ENCODE results near the gene RBAK.

RBAK gene

GRCh38 chr7:5093948-5094347 is 48.3 kb downstream of the RBAK start:
- no peak overlapping the region for H2AK5ac ChIP-seq (ENCODE audit: low read length)
- H4K91ac ChIP-seq (ENCODE audit: low read depth, low read length): no peak overlapping the region
- H3K79me1 ChIP-seq (ENCODE audit: low read length): no peaks in the 10 kb centered on the region
- H3K27me3 ChIP-seq (ENCODE audit: insufficient read depth, low read length): no peaks in the 10 kb centered on the region
- H3K27ac ChIP-seq (ENCODE audit: low read depth, low read length): no peak overlapping the region
- H2BK12ac ChIP-seq (ENCODE audit: low read length): no peak overlapping the region
- H3K4me1 ChIP-seq (ENCODE audit: control insufficient read depth in 1 of 2, insufficient read depth in 2 of 2, low read length in 2 of 2): peaks cover 0 to 2% of the 10 kb centered on the region in 2 experiments
- H3K9me3 ChIP-seq (ENCODE audit: insufficient read depth, low read depth, low read length): peaks cover 16% of the 10 kb centered on the region
- H4K8ac ChIP-seq (ENCODE audit: low read depth, low read length): no peak overlapping the region
- H3K4ac ChIP-seq (ENCODE audit: low read depth, low read length): no peak overlapping the region
- no peaks in the 10 kb centered on the region for H3K36me3 ChIP-seq (ENCODE audit: control insufficient read depth in 1 of 2, insufficient read depth in 2 of 2, low read length in 2 of 2)
- WGBS (ENCODE audit: extremely low coverage, insufficient coverage, insufficient read length): no CpG with 5 or more reads among the region's 5 CpGs
- no peak overlapping the region for H3K18ac ChIP-seq (ENCODE audit: low read length)
- no peak overlapping the region for H4K12ac ChIP-seq (ENCODE audit: low read depth, low read length)
- H3K9ac ChIP-seq (ENCODE audit: low read length): no peak overlapping the region
- no peak overlapping the region for H2BK5ac ChIP-seq (ENCODE audit: low read depth, low read length, poor library complexity)
- H3K79me2 ChIP-seq (ENCODE audit: control insufficient read depth, insufficient read depth, low read length, poor library complexity): no peaks in the 10 kb centered on the region
- H3K4me3 ChIP-seq (ENCODE audit: low read depth, low read length): no peak overlapping the region
- no peak overlapping the region for H2BK120ac ChIP-seq (ENCODE audit: insufficient read depth, low read length, poor library complexity)
- no peak overlapping the region for H3K4me2 ChIP-seq (ENCODE audit: low read length)
- no peak for DNase-seq
- no peak overlapping the region for H2AFZ ChIP-seq (ENCODE audit: insufficient read depth, low read length, poor library complexity)
- H3K23ac ChIP-seq (ENCODE audit: low read length): no peak overlapping the region
- no peak overlapping the region for H3K14ac ChIP-seq (ENCODE audit: low read length)

DNA sequence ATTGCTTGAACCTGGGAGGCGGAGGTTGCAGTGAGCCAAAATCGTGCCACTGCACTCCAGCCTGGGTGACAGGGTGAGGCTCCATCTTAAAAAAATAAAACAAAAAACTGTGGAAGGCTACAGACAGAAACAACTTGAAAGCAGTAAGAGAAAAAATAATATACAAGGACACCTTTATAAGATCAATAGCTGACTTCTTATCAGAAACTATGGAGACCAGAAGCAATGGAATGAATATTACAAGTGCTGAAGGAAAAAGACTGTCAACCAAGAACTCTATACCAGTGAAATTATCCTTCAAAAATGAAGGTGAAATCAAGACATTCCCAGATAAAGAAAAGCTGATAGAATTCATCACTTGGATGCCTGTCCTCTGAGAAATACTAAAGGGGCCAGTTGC is 49.0 kb downstream of the RBAK start:
- no peak overlapping the region for H3K4ac ChIP-seq (ENCODE audit: low read depth, low read length)
- H3K9ac ChIP-seq (ENCODE audit: low read length): no peak overlapping the region
- no peak overlapping the region for H2BK120ac ChIP-seq (ENCODE audit: insufficient read depth, low read length, poor library complexity)
- H4K91ac ChIP-seq (ENCODE audit: low read depth, low read length): no peak overlapping the region
- H3K79me2 ChIP-seq (ENCODE audit: control insufficient read depth, insufficient read depth, low read length, poor library complexity): no peaks in the 10 kb centered on the region
- H3K27ac ChIP-seq (ENCODE audit: low read depth, low read length): no peak overlapping the region
- no peak overlapping the region for H3K4me3 ChIP-seq (ENCODE audit: low read depth, low read length)
- H3K14ac ChIP-seq (ENCODE audit: low read length): no peak overlapping the region
- H2AK5ac ChIP-seq (ENCODE audit: low read length): no peak overlapping the region
- H2BK12ac ChIP-seq (ENCODE audit: low read length): no peak overlapping the region
- no peaks in the 10 kb centered on the region for H3K36me3 ChIP-seq (ENCODE audit: control insufficient read depth in 1 of 2, insufficient read depth in 2 of 2, low read length in 2 of 2)
- WGBS (ENCODE audit: extremely low coverage, insufficient coverage, insufficient read length): no CpG with 5 or more reads among the region's 2 CpGs
- H4K8ac ChIP-seq (ENCODE audit: low read depth, low read length): no peak overlapping the region
- no peak for DNase-seq
- H3K18ac ChIP-seq (ENCODE audit: low read length): no peak overlapping the region
- no peaks in the 10 kb centered on the region for H3K27me3 ChIP-seq (ENCODE audit: insufficient read depth, low read length)
- H2BK5ac ChIP-seq (ENCODE audit: low read depth, low read length, poor library complexity): no peak overlapping the region
- H3K79me1 ChIP-seq (ENCODE audit: low read length): no peaks in the 10 kb centered on the region
- peaks cover 18% of the 10 kb centered on the region for H3K9me3 ChIP-seq (ENCODE audit: insufficient read depth, low read depth, low read length)
- H3K4me2 ChIP-seq (ENCODE audit: low read length): no peak overlapping the region
- no peak overlapping the region for H3K23ac ChIP-seq (ENCODE audit: low read length)
- H3K4me1 ChIP-seq (ENCODE audit: control insufficient read depth in 1 of 2, insufficient read depth in 2 of 2, low read length in 2 of 2): no peaks in the 10 kb centered on the region
- H4K12ac ChIP-seq (ENCODE audit: low read depth, low read length): no peak overlapping the region
- H2AFZ ChIP-seq (ENCODE audit: insufficient read depth, low read length, poor library complexity): no peak overlapping the region

DNA sequence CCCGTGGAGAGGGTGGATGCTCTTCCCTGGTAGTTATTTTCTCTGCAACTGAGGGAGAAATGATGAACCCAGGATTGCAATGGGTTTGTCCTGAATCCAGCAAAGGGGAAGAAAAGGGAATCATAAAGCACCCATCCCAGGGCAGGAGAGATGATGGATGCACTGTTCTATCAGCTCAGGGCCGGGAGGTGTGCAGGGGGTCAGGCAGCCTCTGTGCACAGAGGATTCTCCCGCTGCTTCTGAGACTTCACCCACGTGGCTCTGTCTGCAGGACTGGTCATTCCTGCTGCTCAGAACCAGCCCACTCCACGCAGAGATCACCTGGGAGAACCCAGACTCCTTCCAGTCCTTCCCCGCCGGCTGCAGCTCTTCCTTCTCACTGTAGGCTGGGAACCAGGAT is 70.7 kb downstream of the RBAK start:
- Histone ChIP-seq H3K18ac (ENCODE audit: low read length) (no peak overlapping the region), H3K23ac (ENCODE audit: low read length) (no peak overlapping the region), H3K4me3 (ENCODE audit: low read depth, low read length) (no peak overlapping the region), H3K4ac (ENCODE audit: low read depth, low read length) (no peak overlapping the region), H4K91ac (ENCODE audit: low read depth, low read length) (no peak overlapping the region), H3K27ac (ENCODE audit: low read depth, low read length) (no peak overlapping the region), H4K12ac (ENCODE audit: low read depth, low read length) (no peak overlapping the region), H2BK12ac (ENCODE audit: low read length) (no peak overlapping the region), H3K79me1 (ENCODE audit: low read length) (no peaks in the 10 kb centered on the region), H3K36me3 (ENCODE audit: control insufficient read depth in 1 of 2, insufficient read depth in 2 of 2, low read length in 2 of 2) (no peaks in the 10 kb centered on the region), H3K4me2 (ENCODE audit: low read length) (no peak overlapping the region), H3K9ac (ENCODE audit: low read length) (no peak overlapping the region), H3K79me2 (ENCODE audit: control insufficient read depth, insufficient read depth, low read length, poor library complexity) (no peaks in the 10 kb centered on the region), H3K14ac (ENCODE audit: low read length) (no peak overlapping the region), H2BK5ac (ENCODE audit: low read depth, low read length, poor library complexity) (no peak overlapping the region), H3K27me3 (ENCODE audit: insufficient read depth, low read length) (no peaks in the 10 kb centered on the region), H2BK120ac (ENCODE audit: insufficient read depth, low read length, poor library complexity) (no peak overlapping the region), H2AK5ac (ENCODE audit: low read length) (no peak overlapping the region), H2AFZ (ENCODE audit: insufficient read depth, low read length, poor library complexity) (no peak overlapping the region), H3K9me3 (ENCODE audit: insufficient read depth, low read depth, low read length) (peaks cover 17% of the 10 kb centered on the region), H4K8ac (ENCODE audit: low read depth, low read length) (no peak overlapping the region), H3K4me1 (ENCODE audit: control insufficient read depth in 1 of 2, insufficient read depth in 2 of 2, low read length in 2 of 2) (no peaks in the 10 kb centered on the region)
- DNase-seq: no peak
- WGBS (ENCODE audit: extremely low coverage, insufficient coverage, insufficient read length): no CpG with 5 or more reads among the region's 7 CpGs

DNA sequence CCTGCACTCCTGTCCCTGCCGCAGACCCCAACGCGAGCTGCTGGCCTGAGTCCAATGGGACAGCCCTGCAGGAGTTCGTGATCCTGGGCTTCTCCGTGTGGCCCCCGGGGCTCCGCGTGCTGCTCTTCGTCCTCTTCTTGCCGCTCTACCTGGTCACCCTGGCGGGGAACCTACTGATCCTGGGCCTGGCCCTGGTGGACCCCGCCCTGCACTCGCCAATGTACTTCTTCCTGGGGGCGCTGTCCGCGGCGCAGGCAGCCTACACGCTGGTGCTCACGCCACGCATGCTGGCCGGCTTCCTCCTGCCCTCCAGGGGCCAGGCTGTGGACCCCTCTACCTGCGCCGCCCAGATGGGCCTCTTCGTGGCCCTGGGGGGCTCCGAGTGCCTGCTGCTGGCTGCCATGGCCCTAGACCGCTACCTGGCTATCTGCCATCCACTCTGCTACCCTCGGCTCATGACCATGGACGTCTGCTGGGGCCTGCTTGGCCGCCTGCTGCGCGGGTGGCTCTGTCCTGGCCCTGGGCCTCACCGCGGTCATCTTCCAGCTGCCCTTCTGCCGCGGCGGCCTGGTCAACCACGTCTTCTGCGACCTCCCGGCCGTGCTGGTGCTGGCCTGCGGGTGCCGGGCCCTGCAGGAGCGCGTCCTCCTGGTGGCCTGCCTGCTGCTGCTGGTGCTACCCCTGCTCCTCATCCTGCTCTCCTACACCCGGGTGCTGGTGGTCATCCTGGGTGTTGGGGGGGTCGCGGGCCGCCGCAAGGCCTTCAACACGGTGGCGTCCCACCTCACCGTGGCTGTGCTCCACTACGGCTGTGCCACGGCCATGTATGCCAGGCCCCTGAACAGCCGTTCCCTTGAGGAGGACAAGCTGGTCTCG is 71.7 kb downstream of the RBAK start:
- H3K9me3 ChIP-seq (ENCODE audit: insufficient read depth, low read depth, low read length): peaks cover 15% of the 10 kb centered on the region
- DNase-seq: no peak
- H3K79me1 ChIP-seq (ENCODE audit: low read length): no peaks in the 10 kb centered on the region
- H3K27me3 ChIP-seq (ENCODE audit: insufficient read depth, low read length): no peaks in the 10 kb centered on the region
- H2AK5ac ChIP-seq (ENCODE audit: low read length): no peak overlapping the region
- H3K14ac ChIP-seq (ENCODE audit: low read length): no peak overlapping the region
- H3K9ac ChIP-seq (ENCODE audit: low read length): no peak overlapping the region
- no peak overlapping the region for H2BK5ac ChIP-seq (ENCODE audit: low read depth, low read length, poor library complexity)
- H4K12ac ChIP-seq (ENCODE audit: low read depth, low read length): no peak overlapping the region
- H3K23ac ChIP-seq (ENCODE audit: low read length): no peak overlapping the region
- H3K4me2 ChIP-seq (ENCODE audit: low read length): no peak overlapping the region
- H2BK12ac ChIP-seq (ENCODE audit: low read length): no peak overlapping the region
- H3K18ac ChIP-seq (ENCODE audit: low read length): no peak overlapping the region
- H4K8ac ChIP-seq (ENCODE audit: low read depth, low read length): no peak overlapping the region
- no peak overlapping the region for H2BK120ac ChIP-seq (ENCODE audit: insufficient read depth, low read length, poor library complexity)
- H3K4me1 ChIP-seq (ENCODE audit: control insufficient read depth in 1 of 2, insufficient read depth in 2 of 2, low read length in 2 of 2): no peaks in the 10 kb centered on the region
- H4K91ac ChIP-seq (ENCODE audit: low read depth, low read length): no peak overlapping the region
- no peak overlapping the region for H3K4ac ChIP-seq (ENCODE audit: low read depth, low read length)
- H3K27ac ChIP-seq (ENCODE audit: low read depth, low read length): no peak overlapping the region
- WGBS (ENCODE audit: extremely low coverage, insufficient coverage, insufficient read length): no CpG with 5 or more reads among the region's 56 CpGs
- H3K4me3 ChIP-seq (ENCODE audit: low read depth, low read length): no peak overlapping the region
- H2AFZ ChIP-seq (ENCODE audit: insufficient read depth, low read length, poor library complexity): no peak overlapping the region
- no peaks in the 10 kb centered on the region for H3K36me3 ChIP-seq (ENCODE audit: control insufficient read depth in 1 of 2, insufficient read depth in 2 of 2, low read length in 2 of 2)
- no peaks in the 10 kb centered on the region for H3K79me2 ChIP-seq (ENCODE audit: control insufficient read depth, insufficient read depth, low read length, poor library complexity)
